Measurements from ENCODE around the gene GP1BA. TPM values are rescaled to one million over a fixed set of nuclear protein-coding genes. Genes with fewer than 3 reads are reported as not detected.

Gene GP1BA
- total and polyA plus RNA-seq, 8 donors, result 0.05 TPM; not detected in 7

DNA sequence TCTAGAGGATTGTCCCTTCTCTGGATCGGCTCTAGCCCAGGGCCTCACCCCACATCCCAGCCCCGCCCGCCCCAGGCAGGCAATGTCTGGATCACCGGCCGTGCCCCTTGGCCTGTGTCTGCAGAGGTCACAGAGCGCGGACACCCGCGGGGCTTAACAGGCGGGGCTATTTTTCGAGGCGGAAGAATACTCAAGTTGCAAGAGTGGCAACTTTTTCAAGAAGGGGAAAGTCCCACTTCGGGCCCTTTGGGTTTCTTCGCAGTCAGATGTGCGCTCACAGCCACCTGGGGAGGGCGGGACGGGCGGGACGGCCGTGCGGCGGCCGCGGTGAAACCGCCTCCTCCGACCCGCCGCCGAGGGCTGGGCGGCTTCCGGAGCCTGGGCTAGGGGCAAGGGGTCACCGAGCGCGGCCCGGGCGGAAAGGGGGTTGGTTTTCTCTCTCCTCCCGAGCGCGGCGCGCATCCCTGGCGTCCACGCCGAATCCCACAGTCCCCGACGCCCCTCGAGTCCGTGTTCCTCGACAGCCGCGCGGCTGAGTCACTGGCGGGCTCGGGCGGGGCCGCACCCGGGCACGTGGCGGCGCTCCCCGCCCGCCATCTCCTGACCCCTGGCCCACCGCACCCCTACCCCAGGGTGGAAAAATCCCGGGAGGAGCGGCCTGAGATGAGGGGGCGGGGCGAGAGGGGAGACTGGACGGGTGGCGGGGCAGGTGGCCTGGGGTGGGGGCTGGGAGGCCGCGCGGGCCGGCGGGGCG is 17.4 kb downstream of the GP1BA start:
- DNase-seq, result peak; percentile 82 to 90
- peaks cover 37 to 55% (median 47%) of the 10 kb centered on the region in 4 donors for H3K4me1 ChIP-seq
- no peaks in the 10 kb centered on the region for H3K9me3 ChIP-seq
- WGBS, 5 donors, result 0 to 1% (median 0%) methylated on average over 36 to 75 of the region's 75 CpGs
- intact Hi-C loops (cut with DNase I; ENCODE audit: low total_unique reads), result no loop called here
- TF ChIP-seq POLR2AphosphoS5 (IDR thresholded peaks at IDR 0.05) (peak in 2 of 3 donors; percentile 14 to 36), POLR2A (IDR thresholded peaks at IDR 0.05) (no peak)
- no peaks in the 10 kb centered on the region for H3K27me3 ChIP-seq
- H3K4me3 ChIP-seq, result peak overlapping the region; percentile 82 to 100 (median 100)
- peak overlapping the region; percentile 96 to 100 (median 99) for H3K27ac ChIP-seq
- peaks cover 20 to 27% (median 23%) of the 10 kb centered on the region in 4 donors for H3K36me3 ChIP-seq

DNA sequence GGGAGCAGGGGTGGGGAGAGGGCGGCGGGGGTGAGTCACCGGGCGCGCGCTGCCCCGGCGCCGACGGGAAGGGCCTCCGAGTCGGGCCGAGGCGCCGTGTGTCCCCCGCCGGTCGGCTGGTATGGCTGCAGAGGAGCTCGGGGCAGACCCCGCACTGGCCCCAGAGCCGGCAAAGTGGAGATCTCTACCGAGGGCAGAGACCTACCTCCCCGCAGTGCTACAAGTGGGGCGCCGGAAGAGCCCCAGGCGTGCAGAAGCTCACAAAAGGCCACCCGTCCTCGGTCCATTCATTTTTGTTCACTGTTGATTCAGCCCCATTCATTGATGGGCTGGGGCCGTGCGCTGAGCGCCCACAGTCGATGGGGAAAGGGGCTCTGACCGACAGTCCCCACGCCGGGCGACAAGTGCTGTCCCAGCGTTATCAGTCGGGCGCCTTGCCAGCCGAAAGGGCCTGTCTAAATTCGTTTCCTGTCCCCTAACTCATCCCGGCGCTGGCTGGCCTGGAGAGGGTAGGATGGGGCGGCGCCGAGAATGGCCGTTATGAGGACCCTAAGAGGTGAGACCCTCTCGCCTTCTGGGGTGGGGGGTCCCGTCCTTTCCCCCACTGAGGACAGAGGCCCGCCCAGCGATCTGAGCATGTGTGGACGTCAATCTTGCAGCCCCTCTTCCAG is 18.1 kb downstream of the GP1BA start:
- Histone ChIP-seq H3K4me1 (peaks cover 30 to 48% (median 40%) of the 10 kb centered on the region in 4 donors), H3K4me3 (peak overlapping the region; percentile 82 to 100 (median 100)), H3K27me3 (no peaks in the 10 kb centered on the region), H3K27ac (peak overlapping the region; percentile 96 to 100 (median 99)), H3K9me3 (no peaks in the 10 kb centered on the region), H3K36me3 (peaks cover 15 to 19% (median 16%) of the 10 kb centered on the region in 4 donors)
- peak; percentile 61 to 73 for DNase-seq
- intact Hi-C loops (cut with DNase I; ENCODE audit: low total_unique reads), result no loop called here
- WGBS, 5 donors, result 4 to 17% (median 7%) methylated on average over 26 to 52 of the region's 52 CpGs
- TF ChIP-seq POLR2AphosphoS5 (IDR thresholded peaks at IDR 0.05), result no peak
- TF ChIP-seq POLR2A (IDR thresholded peaks at IDR 0.05), result no peak

DNA sequence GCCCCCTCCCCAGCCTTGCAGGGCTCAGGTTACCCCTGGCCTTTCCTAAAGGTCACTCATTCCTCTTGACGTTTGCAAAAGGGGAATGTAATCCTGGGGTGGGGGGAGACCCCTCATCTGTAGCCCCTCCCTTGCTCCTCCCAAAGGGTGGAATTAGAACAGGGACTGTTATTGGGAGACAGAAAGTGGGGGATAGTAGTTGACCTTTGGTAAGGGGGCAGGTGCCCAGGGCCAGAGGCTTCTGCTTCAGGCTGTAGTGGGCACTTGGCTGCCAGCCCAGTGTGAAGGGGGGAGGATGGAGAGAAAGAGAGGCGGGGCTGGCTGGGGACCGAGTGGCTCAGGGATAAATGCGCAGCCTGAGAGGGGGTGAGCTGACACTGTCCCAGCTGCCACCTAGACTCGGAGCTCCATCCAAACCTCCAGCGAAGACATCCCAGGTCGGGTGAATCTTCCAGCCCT is 18.7 kb downstream of the GP1BA start, which contains the start of gene ENO3:
ENO3 (plus strand) TSS at position 374 of the 459 bp plus-strand sequence. CDS start 711 bp downstream, outside the sequence.
- WGBS, 5 donors, result 48 to 59% (median 53%) methylated on average over 7 of the region's 7 CpGs
- peaks cover 24 to 42% (median 34%) of the 10 kb centered on the region in 4 donors for H3K4me1 ChIP-seq

GRCh38 chr17:4951486-4951885 is 19.4 kb downstream of the GP1BA start:
- WGBS, 5 donors, result 70 to 93% (median 86%) methylated on average over 3 of the region's 3 CpGs
- no peak for DNase-seq
- Histone ChIP-seq H3K36me3 (peaks cover 2 to 7% (median 4%) of the 10 kb centered on the region in 4 donors), H3K4me1 (peaks cover 17 to 35% (median 27%) of the 10 kb centered on the region in 4 donors), H3K27me3 (no peaks in the 10 kb centered on the region), H3K9me3 (no peaks in the 10 kb centered on the region), H3K27ac (peak overlapping the region in 1 of 5 donors; percentile 100), H3K4me3 (no peak overlapping the region)
- intact Hi-C loops (cut with DNase I; ENCODE audit: low total_unique reads), result no loop called here
- no peak for TF ChIP-seq POLR2AphosphoS5 (IDR thresholded peaks at IDR 0.05)

More for the DNA sequence above, 18.7 kb downstream of the GP1BA start, which contains the start of gene ENO3:
- TF ChIP-seq POLR2A (IDR thresholded peaks at IDR 0.05) (no peak), EP300 (IDR thresholded peaks at IDR 0.05) (no peak)
- intact Hi-C loops (cut with DNase I; ENCODE audit: low total_unique reads), result no loop called here
- Histone ChIP-seq H3K27ac (peak within 1 kb of the TSS; percentile 96 to 100 (median 99)), H3K4me3 (peak within 1 kb of the TSS; percentile 82 to 100 (median 100)), H3K36me3 (peaks cover 9 to 14% (median 11%) of the 10 kb centered on the region in 4 donors), H3K27me3 (no peaks in the 10 kb centered on the region), H3K9me3 (no peaks in the 10 kb centered on the region)
- peak in 1 of 2 donors; percentile 44 for DNase-seq

DNA sequence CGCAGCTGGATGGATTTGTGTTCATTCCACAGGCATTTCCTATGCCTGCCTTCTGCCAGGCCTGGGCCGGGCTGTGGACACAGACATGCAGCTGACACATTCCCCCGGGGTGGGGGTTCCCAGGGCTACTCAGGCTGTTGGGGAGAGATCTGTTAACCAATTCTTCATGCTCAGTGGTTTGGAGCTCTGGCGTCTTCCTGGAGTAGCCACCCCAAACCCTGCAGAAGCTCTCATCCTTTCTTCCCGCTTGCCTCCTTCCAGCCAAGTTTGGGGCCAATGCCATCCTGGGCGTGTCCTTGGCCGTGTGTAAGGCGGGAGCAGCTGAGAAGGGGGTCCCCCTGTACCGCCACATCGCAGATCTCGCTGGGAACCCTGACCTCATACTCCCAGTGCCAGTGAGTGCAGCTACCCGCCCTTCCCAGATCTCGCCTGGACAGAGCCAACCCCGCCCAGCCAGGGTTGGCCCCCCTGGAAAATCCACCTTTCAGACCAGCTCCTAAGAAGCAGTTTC is 21.4 kb downstream of the GP1BA start:
- 51 to 59% (median 53%) methylated on average over 13 to 14 of the region's 14 CpGs for WGBS, 5 donors
- peak in 1 of 2 donors; percentile 62 for DNase-seq
- H3K4me3 ChIP-seq, result no peak overlapping the region
- intact Hi-C loops (cut with DNase I; ENCODE audit: low total_unique reads), result no loop called here
- no peaks in the 10 kb centered on the region for H3K27me3 ChIP-seq
- H3K27ac ChIP-seq, result no peak overlapping the region
- peaks cover 0 to 13% (median 7%) of the 10 kb centered on the region in 4 donors for H3K36me3 ChIP-seq
- no peak for TF ChIP-seq EP300 (IDR thresholded peaks at IDR 0.05)
- H3K9me3 ChIP-seq, result no peaks in the 10 kb centered on the region
- H3K4me1 ChIP-seq, result peaks cover 12 to 29% (median 20%) of the 10 kb centered on the region in 4 donors

- DNase-seq, result no peak
- WGBS, 5 donors, result 95 to 100% (median 97%) methylated on average over 6 to 8 of the region's 8 CpGs
- Histone ChIP-seq H3K36me3 (peaks cover 10 to 29% (median 22%) of the 10 kb centered on the region in 4 donors), H3K4me1 (peaks cover 8 to 18% (median 14%) of the 10 kb centered on the region in 4 donors), H3K4me3 (no peak overlapping the region), H3K9me3 (no peaks in the 10 kb centered on the region), H3K27me3 (no peaks in the 10 kb centered on the region), H3K27ac (no peak overlapping the region)
- intact Hi-C loops (cut with DNase I; ENCODE audit: low total_unique reads), result no loop called here
- TF ChIP-seq, protein P1, sequence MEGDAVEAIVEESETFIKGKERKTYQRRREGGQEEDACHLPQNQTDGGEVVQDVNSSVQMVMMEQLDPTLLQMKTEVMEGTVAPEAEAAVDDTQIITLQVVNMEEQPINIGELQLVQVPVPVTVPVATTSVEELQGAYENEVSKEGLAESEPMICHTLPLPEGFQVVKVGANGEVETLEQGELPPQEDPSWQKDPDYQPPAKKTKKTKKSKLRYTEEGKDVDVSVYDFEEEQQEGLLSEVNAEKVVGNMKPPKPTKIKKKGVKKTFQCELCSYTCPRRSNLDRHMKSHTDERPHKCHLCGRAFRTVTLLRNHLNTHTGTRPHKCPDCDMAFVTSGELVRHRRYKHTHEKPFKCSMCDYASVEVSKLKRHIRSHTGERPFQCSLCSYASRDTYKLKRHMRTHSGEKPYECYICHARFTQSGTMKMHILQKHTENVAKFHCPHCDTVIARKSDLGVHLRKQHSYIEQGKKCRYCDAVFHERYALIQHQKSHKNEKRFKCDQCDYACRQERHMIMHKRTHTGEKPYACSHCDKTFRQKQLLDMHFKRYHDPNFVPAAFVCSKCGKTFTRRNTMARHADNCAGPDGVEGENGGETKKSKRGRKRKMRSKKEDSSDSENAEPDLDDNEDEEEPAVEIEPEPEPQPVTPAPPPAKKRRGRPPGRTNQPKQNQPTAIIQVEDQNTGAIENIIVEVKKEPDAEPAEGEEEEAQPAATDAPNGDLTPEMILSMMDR (IDR thresholded peaks at IDR 0.05), result no peak
- TF ChIP-seq POLR2AphosphoS5 (IDR thresholded peaks at IDR 0.05), result no peak
- TF ChIP-seq EP300 (IDR thresholded peaks at IDR 0.05), result no peak
- no peak for TF ChIP-seq POLR2A (IDR thresholded peaks at IDR 0.05)
Measured at GRCh38 chr17:4955091-4955490, 23.0 kb downstream of the GP1BA start.

All from stomach (tissue), 9 donors.